HG03025 (cell line): ENCODE results near the gene GDAP2.

Source experiments
- ATAC-seq: cut with Tn5 transposase; IDR thresholded peaks from one replicate; pipeline ENCODE4 v1.9.1; 2021; ENCODE audit warnings: mild to moderate bottlenecking, moderate library complexity; ENCODE audit not compliant: unreplicated experiment, low FRiP score

GDAP2 gene

DNA sequence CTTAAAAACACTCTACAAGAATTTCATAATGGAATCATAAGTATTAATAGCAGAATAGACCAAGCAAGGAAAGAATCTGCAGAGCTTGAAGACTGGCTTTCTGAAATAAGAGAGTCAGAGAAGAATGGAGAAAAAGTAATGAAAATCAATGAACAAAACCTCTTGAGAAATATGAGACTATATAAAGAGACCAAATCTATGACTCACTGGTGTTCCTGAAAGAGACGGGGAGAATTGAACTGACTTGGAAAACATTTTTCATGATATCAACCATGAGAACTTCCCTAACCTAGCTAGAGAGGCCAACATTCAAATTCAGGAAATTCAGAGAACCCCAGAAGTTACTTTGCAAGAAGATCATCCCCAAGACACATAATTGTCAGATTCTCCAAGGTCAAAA lies 85.6 kb downstream of the GDAP2 start:
- ATAC-seq = no peak

DNA sequence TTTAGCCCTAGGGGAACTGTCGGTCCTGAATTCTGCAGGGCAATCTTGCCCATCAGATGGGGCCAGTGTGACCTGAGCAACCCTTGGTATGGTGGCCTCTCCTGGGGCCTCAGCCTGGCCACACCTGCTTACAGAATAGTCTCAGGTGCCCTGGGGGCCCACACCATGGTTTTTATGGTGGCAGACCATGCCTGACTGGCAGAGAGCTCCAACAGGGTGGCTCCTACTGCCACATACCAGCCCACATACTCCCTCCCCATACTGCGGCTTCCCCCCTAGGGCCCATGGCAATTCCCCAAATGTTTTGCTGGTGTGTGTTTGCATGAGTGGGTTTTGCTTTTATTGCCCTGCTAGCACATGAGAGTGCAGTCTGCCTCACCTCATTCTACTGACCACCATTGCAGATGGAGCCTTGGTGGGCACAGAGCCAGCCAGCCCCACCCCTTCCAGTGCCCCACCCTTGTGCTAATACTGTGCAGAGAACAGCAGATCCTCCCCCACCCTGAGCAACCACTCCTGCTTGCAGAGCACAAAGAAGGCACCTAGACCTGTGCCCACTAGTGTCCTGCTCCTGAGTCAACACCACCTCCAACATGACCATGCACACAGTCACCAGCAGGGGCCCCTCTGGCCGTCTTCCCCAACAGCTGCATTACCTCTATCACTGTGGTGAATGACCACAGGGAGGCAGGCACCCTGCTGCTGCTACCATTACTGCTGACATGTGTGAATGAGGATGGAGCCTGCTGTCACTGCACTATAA lies 86.8 kb downstream of the GDAP2 start:
- no peak for ATAC-seq

DNA sequence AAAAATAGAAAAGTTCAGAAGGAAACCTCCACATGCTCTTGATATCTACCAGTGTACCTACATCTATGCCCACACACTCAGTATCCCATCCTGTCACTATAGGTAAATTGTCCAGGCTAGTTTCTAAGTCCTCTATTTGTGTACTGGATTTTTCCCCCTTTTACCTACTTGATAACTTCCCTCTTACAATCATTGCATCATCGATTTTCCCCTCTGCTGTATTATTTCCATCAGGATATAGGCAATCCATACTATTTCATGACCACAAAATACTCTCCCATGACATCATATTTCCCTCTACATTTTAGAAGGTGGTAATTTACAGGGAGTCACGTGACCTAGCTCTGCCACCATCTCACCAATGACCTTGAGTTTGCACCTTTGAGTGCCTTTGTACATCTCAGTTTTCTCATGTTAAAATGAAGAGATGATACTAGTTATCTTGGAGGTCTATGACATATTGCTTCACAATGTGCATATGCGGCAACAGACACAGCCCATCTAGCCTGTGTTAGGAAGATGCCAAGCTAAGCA lies 88.2 kb downstream of the GDAP2 start:
- ATAC-seq = no peak

DNA sequence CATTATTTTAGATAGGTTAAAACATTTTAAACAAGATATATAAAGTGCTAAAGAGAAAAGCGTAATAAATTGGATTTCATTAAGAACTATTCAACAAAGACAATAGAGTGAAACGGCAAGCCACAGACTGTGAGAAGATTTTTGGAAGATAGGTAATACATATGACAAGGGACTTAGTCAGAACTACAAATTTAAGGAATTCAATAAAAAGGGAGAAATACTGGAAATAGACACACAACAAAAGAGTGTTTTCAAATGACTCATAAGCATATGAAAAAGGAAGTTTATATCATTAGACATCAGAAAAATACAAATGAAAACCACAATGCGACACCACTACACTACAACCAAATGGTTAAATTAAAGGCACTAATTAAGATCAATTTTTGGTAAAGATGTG lies 90.5 kb downstream of the GDAP2 start:
- no peak for ATAC-seq

DNA sequence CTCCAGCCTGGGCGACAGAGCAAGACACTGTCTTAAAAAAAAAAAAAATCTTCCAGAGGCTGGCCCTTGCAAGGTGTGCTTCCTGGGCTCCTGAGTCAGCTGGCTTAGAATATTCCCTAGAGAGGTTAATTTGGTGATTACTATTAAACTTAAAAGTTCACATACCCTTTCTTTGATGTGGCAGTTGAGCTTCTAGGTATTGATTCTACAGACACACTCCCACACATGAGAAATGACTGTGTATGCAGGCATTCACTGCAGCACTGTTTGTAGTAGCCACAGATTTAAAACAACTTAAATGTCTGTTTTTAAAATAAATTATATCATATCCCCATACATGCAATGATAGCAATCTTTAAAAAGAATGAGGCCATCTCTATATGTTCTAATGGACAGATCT lies 93.4 kb downstream of the GDAP2 start:
- ATAC-seq = no peak

GRCh38 chr1:117834416-117834815 lies 95.0 kb downstream of the GDAP2 start:
- ATAC-seq = no peak

DNA sequence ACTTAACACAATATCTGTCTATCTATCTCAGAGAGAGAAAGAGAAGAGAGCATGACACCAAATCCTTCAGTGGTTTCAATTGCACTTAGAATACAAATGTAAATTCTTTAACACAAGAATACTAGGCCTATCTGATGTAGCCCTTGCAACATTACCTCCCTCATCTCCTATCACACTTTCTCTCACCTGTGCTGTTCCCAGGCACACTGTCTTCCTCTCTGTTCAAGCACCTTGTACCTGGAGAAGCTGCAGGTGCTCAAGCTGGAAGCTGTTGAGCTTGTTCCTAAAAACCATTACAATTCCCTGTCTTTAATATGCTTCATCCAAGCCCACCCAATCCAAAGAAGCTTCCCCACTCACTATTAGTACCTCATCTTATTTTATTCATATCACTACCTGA lies 97.0 kb downstream of the GDAP2 start:
- no peak for ATAC-seq

GRCh38 chr1:117830222-117830621 lies 99.2 kb downstream of the GDAP2 start:
- no peak for ATAC-seq

DNA sequence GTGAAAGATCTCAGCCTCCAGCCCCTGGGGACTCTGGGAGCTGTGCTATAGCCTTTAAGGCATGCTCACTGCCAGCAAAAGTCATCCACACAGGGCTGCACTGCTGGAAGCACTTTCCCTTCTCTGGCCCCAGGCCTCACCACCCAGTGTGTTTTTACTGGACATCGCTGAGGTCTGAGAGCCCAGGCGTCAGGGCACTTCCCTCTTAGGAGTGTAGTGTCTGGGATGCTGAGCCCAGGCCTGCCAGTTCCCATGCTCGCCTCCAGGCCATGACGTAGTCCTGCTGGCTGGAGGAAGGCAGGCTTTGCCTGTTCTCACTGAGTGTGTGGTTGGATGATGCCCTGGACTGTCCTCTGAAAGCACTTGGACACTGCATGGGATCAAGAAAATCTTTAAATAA lies 101.2 kb downstream of the GDAP2 start:
- ATAC-seq = no peak

GRCh38 chr1:117826540-117827078 lies 102.8 kb downstream of the GDAP2 start:
- no peak for ATAC-seq

GRCh38 chr1:117826119-117826518 lies 103.3 kb downstream of the GDAP2 start:
- no peak for ATAC-seq

GRCh38 chr1:117825414-117825813 lies 104.0 kb downstream of the GDAP2 start:
- no peak for ATAC-seq

DNA sequence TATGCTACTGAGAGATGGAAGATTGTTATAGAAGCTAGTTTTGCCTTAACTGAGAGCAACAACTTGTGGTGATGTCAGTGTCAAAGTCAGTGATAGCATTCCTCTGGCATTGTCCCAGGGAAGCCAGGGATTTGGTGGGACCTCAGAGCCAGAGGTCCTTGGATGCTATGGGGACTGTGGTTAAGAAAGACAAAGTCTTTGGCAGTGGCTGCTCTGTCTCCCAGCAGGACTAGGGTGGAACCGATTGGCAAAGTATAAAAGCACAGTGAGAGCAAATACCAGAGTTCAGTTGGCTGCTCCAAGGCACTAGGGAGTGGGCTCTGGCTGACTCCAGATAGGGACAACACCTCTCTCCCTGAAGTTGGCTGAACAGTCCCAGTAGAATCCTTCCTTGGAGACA lies 104.8 kb downstream of the GDAP2 start:
- ATAC-seq = no peak

DNA sequence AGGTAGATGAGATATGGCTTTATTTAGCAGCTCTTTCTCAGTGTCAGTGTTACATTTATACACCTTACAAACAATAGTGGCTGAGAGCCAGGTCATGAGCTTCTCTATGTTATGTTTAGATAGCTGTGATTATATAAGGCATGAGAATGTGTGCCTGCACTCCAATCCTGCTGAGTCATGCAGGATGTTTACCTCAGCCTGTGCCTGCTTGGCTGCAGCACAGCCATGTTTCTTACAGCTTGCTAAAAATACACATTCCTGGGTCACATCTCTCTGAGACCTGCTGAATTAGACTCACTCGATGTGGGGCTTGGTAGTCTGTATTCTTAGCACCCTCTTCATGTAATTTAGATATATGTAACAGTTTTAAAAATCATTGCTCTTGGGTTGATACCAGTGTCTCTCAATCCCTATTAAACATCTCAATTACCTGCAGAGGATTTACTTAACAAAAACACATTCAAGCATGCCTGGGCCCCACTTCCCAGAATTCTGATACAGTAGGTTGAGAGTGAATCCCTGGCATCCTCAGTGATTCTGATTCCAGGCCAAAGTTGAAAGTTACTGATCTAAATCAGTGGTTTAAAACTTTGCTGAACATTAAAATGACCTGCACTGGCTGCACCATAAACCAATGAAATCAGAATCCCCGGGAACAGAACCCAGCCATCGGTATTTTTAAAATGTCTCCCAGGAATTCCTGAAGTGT lies 107.5 kb downstream of the GDAP2 start:
- no peak for ATAC-seq

GRCh38 chr1:117821382-117821755 lies 108.1 kb downstream of the GDAP2 start:
- no peak for ATAC-seq

DNA sequence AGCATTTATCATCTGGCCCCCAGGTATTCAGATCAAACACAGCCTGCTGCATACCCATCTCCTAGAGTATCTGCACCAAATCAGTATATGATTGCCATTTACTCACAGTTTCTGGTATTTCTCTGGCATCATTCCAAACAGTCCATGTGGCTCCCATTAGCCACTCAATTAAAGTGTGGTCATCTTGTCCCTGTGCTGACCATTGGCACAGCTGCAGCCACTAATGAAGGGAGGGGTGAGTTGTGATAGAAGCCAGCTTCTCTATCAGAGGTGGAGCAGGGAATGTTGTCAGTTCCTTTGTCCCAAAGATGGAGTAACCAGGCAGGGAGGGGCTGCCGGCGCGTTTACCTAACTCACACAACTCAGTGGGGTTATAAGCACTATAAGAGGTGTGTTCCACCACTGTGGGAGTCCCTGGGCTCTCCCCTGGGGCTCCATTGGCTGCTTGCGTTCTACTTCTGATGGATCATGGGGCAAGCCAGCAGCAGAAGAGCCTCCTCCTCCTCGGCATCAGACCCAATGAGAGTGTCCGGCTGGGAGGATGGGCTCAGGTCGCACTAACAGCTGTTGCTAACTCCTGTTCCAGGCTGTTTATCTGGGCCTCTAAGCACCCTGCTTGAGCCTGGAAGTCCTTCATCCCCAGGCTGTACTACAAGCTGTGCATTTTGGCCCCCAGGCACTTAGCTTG lies 108.6 kb downstream of the GDAP2 start:
- no peak for ATAC-seq

GRCh38 chr1:117820096-117820495 lies 109.3 kb downstream of the GDAP2 start:
- ATAC-seq = no peak

DNA sequence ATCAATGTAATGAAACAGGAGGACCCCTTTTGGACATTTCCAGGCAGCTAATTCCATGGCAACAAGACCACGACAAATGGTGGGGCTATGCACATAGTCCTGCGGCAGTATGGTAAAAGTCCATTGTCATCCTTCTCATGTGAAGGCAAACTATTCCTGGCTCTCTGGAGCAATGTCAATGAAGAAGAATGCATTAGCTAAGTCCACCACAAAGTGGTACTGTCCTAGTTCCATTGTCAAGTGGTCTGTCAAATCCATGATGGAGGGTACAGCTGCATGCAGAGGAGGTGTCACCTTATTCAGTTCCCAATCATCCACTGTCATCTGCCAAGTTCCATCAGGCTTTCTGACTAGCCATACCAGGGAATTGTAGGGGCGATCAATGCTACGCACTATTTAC lies 110.1 kb downstream of the GDAP2 start:
- ATAC-seq = no peak

GRCh38 chr1:117818456-117818855 lies 111.0 kb downstream of the GDAP2 start:
- no peak for ATAC-seq

- no peak for ATAC-seq
Measured at GRCh38 chr1:117817629-117818028, 111.8 kb downstream of the GDAP2 start.

DNA sequence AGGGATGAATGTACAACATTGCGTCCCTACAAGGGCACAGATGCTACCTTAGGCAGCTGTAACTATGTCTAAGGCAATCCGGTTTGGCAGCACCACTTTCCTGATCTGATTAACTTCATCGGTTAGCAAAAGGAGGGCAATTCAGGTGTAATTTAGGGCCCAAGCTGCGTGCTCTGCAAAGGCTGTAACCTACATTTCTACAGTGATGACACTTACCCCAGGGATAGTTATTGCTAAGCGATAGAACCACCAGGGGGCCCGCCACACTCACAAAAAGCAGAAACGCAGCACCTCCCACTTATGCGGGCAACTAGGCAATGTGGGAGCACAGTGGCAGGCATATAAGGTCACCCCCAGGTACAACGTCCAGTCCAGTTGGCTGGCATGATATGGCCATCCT lies 113.5 kb downstream of the GDAP2 start:
- no peak for ATAC-seq
